ENCODE measurements around the gene CFAP58.

Gene CFAP58

DNA sequence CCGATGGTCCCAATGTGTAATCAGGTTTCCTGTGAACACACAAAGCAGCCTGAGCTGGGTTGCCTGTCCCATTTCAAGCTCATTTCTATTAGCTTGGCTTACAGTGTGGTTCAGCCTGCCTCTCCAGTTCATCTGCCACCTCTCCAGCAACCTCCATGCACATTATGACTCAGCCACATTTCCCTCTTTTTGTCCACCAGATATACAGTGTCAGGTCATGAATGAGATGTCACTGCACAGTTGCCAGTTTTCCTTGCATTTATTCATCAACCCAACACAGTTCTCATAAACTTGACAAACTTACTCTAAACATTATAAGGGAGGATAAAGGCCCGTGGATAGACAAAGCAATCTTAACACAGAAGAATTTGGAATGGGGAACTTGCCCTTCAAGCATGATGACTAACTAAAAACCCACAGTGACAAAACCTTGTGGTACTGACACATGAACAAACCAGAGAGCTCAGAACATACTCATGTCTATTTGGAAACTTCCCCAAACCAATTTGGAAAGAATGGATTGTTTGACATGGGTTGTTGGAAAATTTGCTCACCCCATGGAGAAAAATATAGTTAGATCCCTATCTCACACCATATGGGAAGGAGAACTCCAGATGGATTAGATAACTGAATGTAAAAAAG is 2.5 kb upstream of the CFAP58 start:
- DNase-seq (ENCODE audit: low read depth) = no peak
- H3K4me3 ChIP-seq (ENCODE audit: low read length) = no peak overlapping the region
- TF ChIP-seq, protein P1, sequence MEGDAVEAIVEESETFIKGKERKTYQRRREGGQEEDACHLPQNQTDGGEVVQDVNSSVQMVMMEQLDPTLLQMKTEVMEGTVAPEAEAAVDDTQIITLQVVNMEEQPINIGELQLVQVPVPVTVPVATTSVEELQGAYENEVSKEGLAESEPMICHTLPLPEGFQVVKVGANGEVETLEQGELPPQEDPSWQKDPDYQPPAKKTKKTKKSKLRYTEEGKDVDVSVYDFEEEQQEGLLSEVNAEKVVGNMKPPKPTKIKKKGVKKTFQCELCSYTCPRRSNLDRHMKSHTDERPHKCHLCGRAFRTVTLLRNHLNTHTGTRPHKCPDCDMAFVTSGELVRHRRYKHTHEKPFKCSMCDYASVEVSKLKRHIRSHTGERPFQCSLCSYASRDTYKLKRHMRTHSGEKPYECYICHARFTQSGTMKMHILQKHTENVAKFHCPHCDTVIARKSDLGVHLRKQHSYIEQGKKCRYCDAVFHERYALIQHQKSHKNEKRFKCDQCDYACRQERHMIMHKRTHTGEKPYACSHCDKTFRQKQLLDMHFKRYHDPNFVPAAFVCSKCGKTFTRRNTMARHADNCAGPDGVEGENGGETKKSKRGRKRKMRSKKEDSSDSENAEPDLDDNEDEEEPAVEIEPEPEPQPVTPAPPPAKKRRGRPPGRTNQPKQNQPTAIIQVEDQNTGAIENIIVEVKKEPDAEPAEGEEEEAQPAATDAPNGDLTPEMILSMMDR (conservative IDR thresholded peaks at IDR 0.05; ENCODE audit: low read depth, low read length) = no peak

DNA sequence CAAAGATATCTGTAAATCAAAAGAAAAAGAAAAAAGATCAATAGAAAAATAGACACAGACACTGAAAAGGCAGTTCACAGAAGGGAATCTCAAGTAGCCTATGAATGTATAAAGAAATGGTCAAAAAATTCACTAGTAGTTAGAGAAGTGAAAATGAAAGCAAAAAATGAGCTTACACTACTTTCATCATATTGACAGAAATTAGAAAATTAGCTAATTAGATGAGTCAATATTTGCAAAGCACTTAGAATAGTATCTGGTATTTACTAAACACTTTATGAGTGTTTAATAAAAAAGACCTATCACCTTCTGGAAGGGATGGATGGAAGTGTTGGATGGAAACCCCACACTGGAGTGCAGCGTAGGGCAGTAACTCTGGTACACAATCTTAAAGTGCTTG is 1.7 kb upstream of the CFAP58 start:
- TF ChIP-seq, protein P1 (conservative IDR thresholded peaks at IDR 0.05; ENCODE audit: low read depth, low read length) = no peak
- no peak overlapping the region for H3K4me3 ChIP-seq (ENCODE audit: low read length)
- no peak for DNase-seq (ENCODE audit: low read depth)

DNA sequence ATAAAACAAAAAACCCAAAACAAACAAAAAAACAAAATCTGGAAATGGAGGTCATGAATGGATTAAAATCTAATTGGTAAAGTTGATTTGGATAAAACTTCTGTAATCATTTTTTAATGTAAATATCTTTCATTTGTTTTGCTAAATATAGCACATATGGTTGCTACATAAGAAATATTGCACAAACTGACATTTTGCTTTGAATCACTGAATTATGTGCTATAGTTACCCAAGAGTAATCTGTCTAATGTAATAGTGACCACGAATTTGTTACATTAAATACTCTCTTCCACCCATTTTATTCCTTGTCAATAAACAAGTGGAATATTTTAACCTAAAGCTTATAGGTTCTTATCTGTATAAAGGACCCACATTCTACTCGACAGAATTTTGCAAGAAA is 6.2 kb downstream of the CFAP58 start:
- TF ChIP-seq, protein P1 (conservative IDR thresholded peaks at IDR 0.05; ENCODE audit: low read depth, low read length) = no peak
- no peak overlapping the region for H3K4me3 ChIP-seq (ENCODE audit: low read length)
- no peak for DNase-seq (ENCODE audit: low read depth)

DNA sequence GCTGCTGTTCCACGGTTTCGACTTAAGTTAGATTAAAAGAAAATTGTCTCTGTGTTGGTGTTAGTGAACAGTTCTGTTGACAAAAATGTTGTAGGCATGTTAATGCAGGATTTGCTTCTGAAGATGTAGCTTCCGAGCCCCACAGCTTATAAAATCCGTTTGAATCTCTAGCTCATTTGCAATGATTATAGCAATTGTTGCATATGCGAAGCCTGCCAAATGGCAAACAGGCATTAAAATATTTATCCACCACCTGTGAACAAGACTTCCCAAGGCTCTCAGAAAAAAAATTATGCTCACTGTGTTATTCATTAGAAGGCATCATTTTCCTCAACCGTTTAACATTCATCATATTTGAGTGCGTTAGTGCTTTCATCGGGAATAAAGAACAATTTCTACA is 14.3 kb downstream of the CFAP58 start:
- DNase-seq (ENCODE audit: low read depth) = no peak
- H3K4me3 ChIP-seq (ENCODE audit: low read length) = no peak overlapping the region
- TF ChIP-seq, protein P1 (conservative IDR thresholded peaks at IDR 0.05; ENCODE audit: low read depth, low read length) = no peak

DNA sequence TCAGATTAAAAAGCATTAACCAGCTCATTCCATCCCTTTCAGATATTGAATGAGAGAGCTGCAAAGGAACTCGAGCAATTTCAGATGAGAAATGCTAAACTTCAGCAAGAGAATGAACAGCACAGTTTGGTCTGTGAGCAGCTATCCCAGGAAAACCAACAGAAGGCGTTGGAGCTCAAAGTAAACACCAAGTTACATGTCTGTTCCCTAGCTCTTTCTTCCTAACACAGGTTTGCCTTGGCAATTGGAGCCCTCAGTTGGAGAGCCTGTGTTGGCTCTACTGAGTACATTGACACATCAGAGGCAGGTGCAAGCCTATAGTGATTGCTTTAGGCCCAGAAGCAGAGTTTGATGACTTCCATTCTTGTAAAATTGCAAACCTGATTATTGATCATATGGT is 14.7 kb downstream of the CFAP58 start:
- no peak overlapping the region for H3K4me3 ChIP-seq (ENCODE audit: low read length)
- DNase-seq (ENCODE audit: low read depth) = no peak
- TF ChIP-seq, protein P1 (conservative IDR thresholded peaks at IDR 0.05; ENCODE audit: low read depth, low read length) = no peak

DNA sequence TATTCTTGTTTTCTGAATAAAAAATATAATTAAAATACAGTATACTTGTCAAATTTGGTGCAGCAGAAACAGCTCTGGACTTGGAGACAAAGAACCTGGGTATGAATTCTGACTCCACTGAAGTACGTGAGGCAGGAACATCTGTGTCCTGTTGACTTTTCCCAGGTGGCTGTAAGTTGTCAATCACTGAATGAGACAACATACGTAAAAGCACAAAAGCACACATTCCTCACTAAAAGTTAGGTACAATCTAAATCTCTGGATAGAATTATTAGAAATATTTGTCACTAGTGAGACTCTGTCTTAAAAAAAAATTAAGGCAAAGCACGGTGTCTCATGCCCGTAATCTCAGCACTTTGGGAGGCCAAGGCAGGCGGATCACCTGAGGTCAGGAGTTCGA is 18.1 kb downstream of the CFAP58 start:
- H3K4me3 ChIP-seq (ENCODE audit: low read length) = no peak overlapping the region
- no peak for DNase-seq (ENCODE audit: low read depth)
- TF ChIP-seq, protein P1 (conservative IDR thresholded peaks at IDR 0.05; ENCODE audit: low read depth, low read length) = no peak

DNA sequence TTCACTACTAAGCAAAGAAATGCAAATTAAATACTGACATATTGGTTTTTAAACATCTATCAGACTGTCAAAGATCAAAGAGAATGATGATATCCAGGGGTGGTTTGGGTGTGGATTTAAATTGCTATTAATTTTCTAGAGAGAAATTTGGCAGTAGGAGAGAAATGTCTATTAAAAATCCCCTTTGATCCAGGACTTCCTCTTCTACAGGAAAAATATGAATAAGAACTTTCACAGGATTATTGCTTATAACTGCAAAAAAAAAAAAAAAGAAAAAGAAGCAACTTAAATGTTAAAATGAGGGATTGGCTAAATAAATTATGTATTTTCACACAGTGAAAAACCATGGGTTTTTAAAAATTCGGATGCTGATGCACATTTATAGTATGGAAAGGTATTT is 21.0 kb downstream of the CFAP58 start:
- H3K4me3 ChIP-seq (ENCODE audit: low read length) = no peak overlapping the region
- TF ChIP-seq, protein P1 (conservative IDR thresholded peaks at IDR 0.05; ENCODE audit: low read depth, low read length) = no peak
- no peak for DNase-seq (ENCODE audit: low read depth)
